K562 (cell line): ENCODE results near the gene OPCML. TPM values are rescaled to one million over a fixed set of nuclear protein-coding genes. Genes with fewer than 3 reads are reported as not detected.
A peak's percentile ranks its signal among the peaks of the same experiment; 100 is the strongest.

Experiments
- ATAC-seq: fragments of 200-7000 bp; cut with Tn5 transposase; 3 replicates; pipeline ENCODE4 v1.9.1; 2020; ENCODE audit warnings: moderate library complexity
- BruUV-seq: library from RNA; stranded (reverse); fragments of 400-500 nt; replicated peaks from 2 replicates; lab custom pipeline; 2021; lab: Mats Ljungman, UMichigan
- CTCF ChIA-PET: fragments of 300-600 bp; formaldehyde crosslinking; extraction: SDS; loops from one replicate; lab custom pipeline; 2021; ENCODE audit warnings: low intra/inter-chr PET ratio; lab: Yijun Ruan, JAX
- POLR2A ChIA-PET: fragments of 300-600, 350-650 bp; sonication (Branson Sonifier 250); formaldehyde crosslinking; extraction: SDS; loops from one replicate; lab custom pipeline; 2021; ENCODE audit warnings: antibody characterized with exemption, inconsistent platforms; lab: Yijun Ruan, JAX
- DNase-seq, 4 experiments: peaks; one replicate each; pipeline versions ENCODE4 v3.0.0 to v3.0.0-alpha.2; 2011 to 2018; ENCODE audit warnings: low spot score in 3 of 4, mixed read lengths in 3 of 4; ENCODE audit errors: extremely low read depth in 1 of 4
- FAIRE-seq: peaks from 2 replicates; lab custom pipeline; 2011; peaks lifted over from hg19 to GRCh38; lab: Jason Lieb, UNC
- H2AFZ ChIP-seq: 2 replicates; pipeline ENCODE4 v1.6.0; 2011; ENCODE audit warnings: low read depth, low read length, control low read depth, inconsistent platforms
- H3K27ac ChIP-seq: fragments of 200-600 bp; 3 replicates; pipeline ENCODE4 v1.8.0; 2011; ENCODE audit warnings: low read depth, mild to moderate bottlenecking, control low read depth, inconsistent platforms, low read length, moderate library complexity, mixed read lengths; ENCODE audit errors: extremely low read depth
- H3K27me3 ChIP-seq, 2 experiments: fragments of 300-600 bp in 1 of 2; 2 replicates in 1 of 2; 3 replicates in 1 of 2; pipeline versions ENCODE4 v1.6.0 to v1.8.0; 2011; ENCODE audit warnings: inconsistent platforms in 2 of 2, low read length in 2 of 2, mild to moderate bottlenecking in 1 of 2, mixed read lengths in 1 of 2, moderate library complexity in 1 of 2; ENCODE audit not compliant: control insufficient read depth in 2 of 2, insufficient read depth in 2 of 2
- H3K36me3 ChIP-seq: fragments of 300-600 bp; 3 replicates; pipeline ENCODE4 v1.8.0; 2011; ENCODE audit warnings: mild to moderate bottlenecking, low read length, inconsistent platforms; ENCODE audit not compliant: control insufficient read depth, insufficient read depth
- H3K4me1 ChIP-seq, 2 experiments: fragments of 200-600 bp in 1 of 2; replicated peaks in 1 of 2; 2 replicates in 1 of 2; 3 replicates in 1 of 2; pipeline versions ENCODE4 v1.5.1 to v1.8.0; 2011; ENCODE audit warnings: inconsistent platforms in 2 of 2, low read length in 2 of 2, mild to moderate bottlenecking in 1 of 2, mixed read lengths in 1 of 2, moderate library complexity in 1 of 2; ENCODE audit not compliant: control insufficient read depth in 2 of 2, insufficient read depth in 2 of 2
- H3K4me2 ChIP-seq: 2 replicates; pipeline ENCODE4 v1.6.1; 2011; ENCODE audit warnings: low read length, control low read depth, inconsistent platforms, mixed read lengths; ENCODE audit not compliant: insufficient read depth
- H3K4me3 ChIP-seq: fragments of 200-600 bp; sonication (generic), shearing (Covaris generic); 2 replicates; pipeline ENCODE4 v1.5.1; 2016; ENCODE audit warnings: control low read depth, inconsistent platforms
- H3K79me2 ChIP-seq: fragments of 200-600 bp; 3 replicates; pipeline ENCODE4 v1.8.0; 2011; ENCODE audit warnings: low read length, inconsistent platforms; ENCODE audit not compliant: control insufficient read depth, insufficient read depth
- H3K9ac ChIP-seq, 2 experiments: 2 replicates each; pipeline versions ENCODE4 v1.6.0 to v1.6.1; 2011; ENCODE audit warnings: low read depth in 2 of 2, low read length in 2 of 2, control low read depth in 1 of 2, inconsistent platforms in 1 of 2, mild to moderate bottlenecking in 1 of 2, mixed read lengths in 1 of 2; ENCODE audit not compliant: insufficient read depth in 1 of 2
- H3K9me1 ChIP-seq: one replicate; pipeline ENCODE4 v1.6.0; 2011; ENCODE audit warnings: inconsistent platforms, mild to moderate bottlenecking, low read length, moderate library complexity; ENCODE audit not compliant: control insufficient read depth, insufficient read depth
- H3K9me3 ChIP-seq: replicated peaks from 2 replicates; pipeline ENCODE4 v1.5.1; 2011; ENCODE audit warnings: low read depth, low read length, inconsistent platforms; ENCODE audit not compliant: control insufficient read depth, insufficient read depth
- H4K20me1 ChIP-seq: replicated peaks from 2 replicates; pipeline ENCODE4 v1.6.1; 2011; ENCODE audit warnings: low read length, inconsistent platforms, mixed read lengths; ENCODE audit not compliant: control insufficient read depth, insufficient read depth
- HDAC2 ChIP-seq: fragments of 450-650 bp; IDR thresholded peaks from 2 replicates; pipeline ENCODE4 v1.6.1; 2016; ENCODE audit warnings: mild to moderate bottlenecking
- PRPF4 ChIP-seq: fragments of 200-400 bp; formaldehyde crosslinking; IDR thresholded peaks from one replicate; pipeline ENCODE4 v1.6.1; 2017; ENCODE audit warnings: low read length, low read depth, mild to moderate bottlenecking; ENCODE audit not compliant: insufficient read depth, poor library complexity, severe bottlenecking
- RAD51 ChIP-seq: fragments of 450-650 bp; IDR thresholded peaks from 2 replicates; pipeline ENCODE4 v1.7.1; 2016; ENCODE audit warnings: low read depth, mild to moderate bottlenecking, borderline replicate concordance
- TFE3 ChIP-seq: fragments of 450-650 bp; formaldehyde crosslinking; IDR thresholded peaks from 2 replicates; pipeline ENCODE4 v1.4.0; 2020; ENCODE audit warnings: mild to moderate bottlenecking, mixed read lengths
- ZSCAN29 ChIP-seq: fragments of 450-650 bp; IDR thresholded peaks from 2 replicates; pipeline ENCODE4 v1.6.1; 2017
- WGBS: fragments of 100-300 bp; shearing (Covaris generic); methylation state at CpG from one replicate; pipeline ENCODE4 v1.1.6; 2016; ENCODE audit warnings: low coverage, mixed read lengths; ENCODE audit not compliant: insufficient coverage; ENCODE audit errors: missing lambda C conversion rate; 5-methylcytosine and 5-hydroxymethylcytosine counted together
- in situ Hi-C: fragments of 300-500 bp; cut with MboI; formaldehyde crosslinking; loops from 4 replicates; pipeline ENCODE4 v1.15.0; 2018; ENCODE audit warnings: inconsistent platforms, mixed read lengths
- intact Hi-C: fragments of 100-400 bp; cut with micrococcal nuclease; formaldehyde crosslinking; loops from 2 replicates; pipeline ENCODE4 v1.14.2; 2022
- polyA plus RNA-seq, 8 experiments: library from polyadenylated mRNA; depleted of rRNA in 4 of 8; stranded (reverse) in 5 of 8; unstranded in 3 of 8; fragments of >200 nt; fragmentation: Nextera tagmentation in 2 of 8; fragmentation: Illumina TruSeq in 1 of 8; extraction: Ambion mirVana in 2 of 8; extraction: Trizol in 1 of 8; gene quantifications; 2 replicates each; pipeline versions ENCODE4 v1.2.1 to v1.2.3, GENCODE V29; 2011 to 2014; ENCODE audit warnings: inconsistent platforms in 1 of 8, missing spikeins in 1 of 8
- total RNA-seq, 7 experiments: library from RNA; depleted of rRNA in 6 of 7; stranded (reverse); fragments of >200 nt in 6 of 7; fragmentation: Illumina TruSeq in 2 of 7; extraction: Trizol in 2 of 7; gene quantifications; 2 replicates each; pipeline versions ENCODE4 v1.2.1 to v1.2.3, GENCODE V29; 2011 to 2021; ENCODE audit warnings: low replicate concordance in 1 of 7
- TF ChIP-seq, protein P1 (sequence below): fragments of 250-450 bp; sonication (Bioruptor Pico); IDR thresholded peaks from 2 replicates; pipeline ENCODE4 v1.8.0; 2022; ENCODE audit warnings: inconsistent platforms, mild to moderate bottlenecking, moderate library complexity, borderline replicate concordance

OPCML gene
- total and polyA plus RNA-seq, 9 of the 15 experiments (the other 6 are each of a cell fraction or from before 2014, with no cell fraction given), result not detected

- H3K27me3 ChIP-seq, result no peaks in the 10 kb centered on the region
- 2% methylated on average over 11 of the region's 11 CpGs for WGBS
- TF ChIP-seq ZSCAN29 (no peak), HDAC2 (no peak), RAD51 (peak; percentile 34; the same call in 1 of the 2 replicates), TFE3 (CRISPR knock-in tag) (peak; percentile 85), PRPF4 (no peak)
- TF ChIP-seq, protein P1, sequence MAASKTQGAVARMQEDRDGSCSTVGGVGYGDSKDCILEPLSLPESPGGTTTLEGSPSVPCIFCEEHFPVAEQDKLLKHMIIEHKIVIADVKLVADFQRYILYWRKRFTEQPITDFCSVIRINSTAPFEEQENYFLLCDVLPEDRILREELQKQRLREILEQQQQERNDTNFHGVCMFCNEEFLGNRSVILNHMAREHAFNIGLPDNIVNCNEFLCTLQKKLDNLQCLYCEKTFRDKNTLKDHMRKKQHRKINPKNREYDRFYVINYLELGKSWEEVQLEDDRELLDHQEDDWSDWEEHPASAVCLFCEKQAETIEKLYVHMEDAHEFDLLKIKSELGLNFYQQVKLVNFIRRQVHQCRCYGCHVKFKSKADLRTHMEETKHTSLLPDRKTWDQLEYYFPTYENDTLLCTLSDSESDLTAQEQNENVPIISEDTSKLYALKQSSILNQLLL (CRISPR knock-in tag), result no peak
- TF ChIP-seq, all 486 proteins: peak for 2
- Histone ChIP-seq H3K36me3 (no peaks in the 10 kb centered on the region), H3K9ac (no peak overlapping the region), H4K20me1 (no peaks in the 10 kb centered on the region), H3K4me2 (no peak overlapping the region), H3K27ac (no peak overlapping the region), H3K9me1 (no peaks in the 10 kb centered on the region), H2AFZ (no peak overlapping the region), H3K9me3 (no peaks in the 10 kb centered on the region), H3K4me3 (no peak overlapping the region), H3K79me2 (no peaks in the 10 kb centered on the region), H3K4me1 (no peaks in the 10 kb centered on the region)
- in situ Hi-C loops (no loop called here), intact Hi-C loops (no loop called here)
- ATAC-seq, result no peak
- no peak for DNase-seq
- no peak for FAIRE-seq
- no TSS peak for BruUV-seq
- ChIA-PET CTCF (no interaction called here), POLR2A (no interaction called here)
Observed at GRCh38 chr11:133049244-133050019, 482.9 kb downstream of the OPCML start.
